Activated CD8-positive, alpha-beta memory T cell treated with anti-CD3 and anti-CD28 coated beads, Interleukin-2, amount 50 U/mL, for 24 hours (primary cell): Measurements from ENCODE around the gene ZNF592.
"Not testable (repeated sequence)": the region's sequence is repeated elsewhere in the genome, so short reads cannot be mapped to it uniquely, and the experiment has no call there.

ENCODE experiments used
- DNase-seq: peaks from one replicate; pipeline ENCODE4 v3.0.0-alpha.2; 2020; ENCODE audit errors: extremely low read depth

ZNF592 gene

GRCh38 chr15:84741121-84741520, 7.3 kb upstream of the ZNF592 start:
- DNase-seq = no peak

GRCh38 chr15:84747416-84748273, 747 bp upstream of the ZNF592 start:
- no peak for DNase-seq

GRCh38 chr15:84749111-84749991, 959 bp downstream of the ZNF592 start:
- no peak for DNase-seq

GRCh38 chr15:84750583-84751092, 2.2 kb downstream of the ZNF592 start:
- DNase-seq = no peak

- DNase-seq = not testable (repeated sequence)
Measured at GRCh38 chr15:84751721-84752120, 3.3 kb downstream of the ZNF592 start.

- no peak for DNase-seq
Measured at GRCh38 chr15:84752195-84752594, 3.8 kb downstream of the ZNF592 start.

- DNase-seq = no peak
Measured at GRCh38 chr15:84752700-84753099, 4.3 kb downstream of the ZNF592 start.

GRCh38 chr15:84754889-84755288, 6.5 kb downstream of the ZNF592 start:
- not testable (repeated sequence) for DNase-seq

GRCh38 chr15:84755736-84756527, 7.5 kb downstream of the ZNF592 start:
- no peak for DNase-seq

GRCh38 chr15:84759018-84759417, 10.6 kb downstream of the ZNF592 start:
- DNase-seq = no peak

- DNase-seq = no peak
Measured at GRCh38 chr15:84760219-84760618, 11.8 kb downstream of the ZNF592 start.

GRCh38 chr15:84761607-84762131, 13.3 kb downstream of the ZNF592 start:
- DNase-seq = no peak

- no peak for DNase-seq
Measured at GRCh38 chr15:84762840-84763572, 14.6 kb downstream of the ZNF592 start.

GRCh38 chr15:84764585-84764984, 16.2 kb downstream of the ZNF592 start:
- DNase-seq = no peak

- no peak for DNase-seq
Measured at GRCh38 chr15:84764989-84765388, 16.6 kb downstream of the ZNF592 start.

- DNase-seq = no peak
Measured at GRCh38 chr15:84765675-84766074, 17.3 kb downstream of the ZNF592 start.

GRCh38 chr15:84766461-84767035, 18.2 kb downstream of the ZNF592 start:
- DNase-seq = no peak

GRCh38 chr15:84772031-84772430, 23.6 kb downstream of the ZNF592 start:
- no peak for DNase-seq

- DNase-seq = no peak
Measured at GRCh38 chr15:84772467-84772866, 24.1 kb downstream of the ZNF592 start.

- DNase-seq = no peak
Measured at GRCh38 chr15:84773716-84774115, 25.3 kb downstream of the ZNF592 start.
